GM18907 (cell line): Measurements from ENCODE around the gene MT1A.

ENCODE experiments used
- ATAC-seq: cut with Tn5 transposase; IDR thresholded peaks from one replicate; pipeline ENCODE4 v1.9.1; 2021; ENCODE audit warnings: mild to moderate bottlenecking, moderate library complexity; ENCODE audit not compliant: unreplicated experiment

Gene MT1A

GRCh38 chr16:56637814-56638750, at the start of gene MT1A:
TSS of gene MT1A (plus strand) at chr16:56638666. CDS start at chr16:56638739, 73 bp downstream.
- ATAC-seq = no peak

GRCh38 chr16:56588781-56589140, 49.7 kb upstream of the MT1A start:
- no peak for ATAC-seq

GRCh38 chr16:56589141-56590039, 49.1 kb upstream of the MT1A start, which contains the start of gene MT3:
TSS of gene MT3 (plus strand) at chr16:56589528. CDS start at chr16:56589591, 63 bp downstream.
- ATAC-seq = no peak

GRCh38 chr16:56591377-56592060, 46.9 kb upstream of the MT1A start:
- ATAC-seq = no peak

GRCh38 chr16:56593573-56594291, 44.7 kb upstream of the MT1A start:
- ATAC-seq = no peak

GRCh38 chr16:56594292-56594619, 44.2 kb upstream of the MT1A start:
- ATAC-seq = no peak

GRCh38 chr16:56600398-56600999, 38.0 kb upstream of the MT1A start:
- no peak for ATAC-seq

- ATAC-seq = no peak
Measured at GRCh38 chr16:56601325-56601724, 37.1 kb upstream of the MT1A start.

GRCh38 chr16:56603589-56603988, 34.9 kb upstream of the MT1A start:
- ATAC-seq = no peak

GRCh38 chr16:56604966-56605365, 33.5 kb upstream of the MT1A start:
- ATAC-seq = no peak

GRCh38 chr16:56605475-56605874, 33.0 kb upstream of the MT1A start:
- ATAC-seq = no peak

GRCh38 chr16:56606071-56606475, 32.4 kb upstream of the MT1A start:
- no peak for ATAC-seq

- no peak for ATAC-seq
Measured at GRCh38 chr16:56606476-56607108, 31.9 kb upstream of the MT1A start.

- ATAC-seq = no peak
Measured at GRCh38 chr16:56607109-56607618, 31.3 kb upstream of the MT1A start.

GRCh38 chr16:56607675-56608042, 30.8 kb upstream of the MT1A start:
- no peak for ATAC-seq

GRCh38 chr16:56608043-56608875, 30.2 kb upstream of the MT1A start, which contains the start of gene MT2A:
TSS of gene MT2A (plus strand) at chr16:56608584. CDS start at chr16:56608656, 72 bp downstream.
- ATAC-seq = peak; percentile 87

GRCh38 chr16:56608876-56609462, 29.5 kb upstream of the MT1A start:
- no peak for ATAC-seq

- ATAC-seq = peak; percentile 52
Measured at GRCh38 chr16:56609463-56609921, 29.0 kb upstream of the MT1A start.
